Sigmoid colon (tissue), 4 donors: ENCODE measurements around the gene LINGO1.

ENCODE experiments used
- CTCF ChIP-seq, 4 experiments: fragments of 450-650 bp in 3 of 4; fragments of 200-600 bp in 1 of 4; IDR thresholded peaks; one replicate each; pipeline ENCODE4 v1.5.1; 2016 to 2019; ENCODE audit warnings: antibody characterized with exemption in 4 of 4, mild to moderate bottlenecking in 3 of 4, moderate library complexity in 2 of 4
- EP300 ChIP-seq, 4 donors: sonication (generic); formaldehyde crosslinking; IDR thresholded peaks; one replicate each; pipeline ENCODE4 v1.6.1; 2017; ENCODE audit warnings: antibody characterized with exemption in 4 of 4

GRCh38 chr15:77642793-77643430 lies 10.2 kb upstream of the LINGO1 start:
- TF ChIP-seq CTCF (IDR thresholded peaks at IDR 0.05): no peak
- no peak for TF ChIP-seq EP300 (IDR thresholded peaks at IDR 0.05)
